ENCODE measurements around the gene RERE. TPM values are rescaled to one million over a fixed set of nuclear protein-coding genes. Genes with fewer than 3 reads are reported as not detected.
A peak's percentile ranks its signal among the peaks of the same experiment; 100 is the strongest.

The RERE gene
- total and polyA plus RNA-seq, 2 donors (not counting 3 experiments of a cell fraction or from before 2014, with no cell fraction given), result 14.1 to 113 TPM

DNA sequence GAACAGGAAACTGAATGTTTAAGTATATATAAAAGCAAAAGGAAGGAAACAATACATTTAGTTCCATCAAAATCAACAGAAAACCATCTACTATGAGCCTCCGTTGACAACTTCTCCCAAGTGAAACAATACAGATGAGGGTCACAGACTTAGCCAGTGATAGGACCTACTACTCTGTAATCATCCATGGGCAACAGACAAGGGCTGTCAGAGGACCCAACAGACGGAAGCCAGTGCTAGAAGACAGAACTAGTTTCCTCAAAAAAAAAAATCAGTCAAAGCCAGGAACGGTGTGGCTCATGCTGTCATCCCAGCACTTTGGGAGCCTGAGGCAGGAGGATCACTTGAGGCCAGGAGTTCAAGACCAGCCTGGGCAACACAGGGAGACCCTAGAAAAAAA is 20.6 kb downstream of the RERE start:
- H3K4me2 ChIP-seq (ENCODE audit: insufficient read depth, low read length), result no peak overlapping the region

More for the DNA sequence above, 20.6 kb downstream of the RERE start:
- TF ChIP-seq POLR2AphosphoS5 (IDR thresholded peaks at IDR 0.05; ENCODE audit: insufficient read depth, low read depth, low read length) (no peak), POLR2A (IDR thresholded peaks at IDR 0.05; ENCODE audit: low read depth, low read length) (no peak), CTCF (IDR thresholded peaks at IDR 0.05; ENCODE audit: extremely low read depth in 1 of 2, insufficient read depth in 1 of 2, low read depth in 1 of 2, low read length in 2 of 2) (no peak), MAX (IDR thresholded peaks at IDR 0.05; ENCODE audit: insufficient read depth, insufficient read length) (no peak), GATA2 (IDR thresholded peaks at IDR 0.05; ENCODE audit: insufficient read depth, insufficient read length, low read depth, low read length) (no peak), EZH2 (IDR thresholded peaks at IDR 0.05; ENCODE audit: borderline replicate concordance, low read depth, low read length, severe bottlenecking) (no peak), FOS (IDR thresholded peaks at IDR 0.05; ENCODE audit: borderline replicate concordance, insufficient read depth, low read length) (no peak), JUN (IDR thresholded peaks at IDR 0.05; ENCODE audit: borderline replicate concordance, insufficient read depth, insufficient read length, low read depth) (no peak), MYC (IDR thresholded peaks at IDR 0.05; ENCODE audit: low read depth, low read length) (no peak)
- BruUV-seq (replicated peaks), result no TSS peak
- Histone ChIP-seq H3K9me3 (replicated peaks; ENCODE audit: control insufficient read depth, insufficient read depth, low read length) (no peaks in the 10 kb centered on the region), H3K4me1 (ENCODE audit: control insufficient read depth, extremely low read depth, insufficient read depth, low read length) (no peaks in the 10 kb centered on the region), H3K36me3 (ENCODE audit: control insufficient read depth in 2 of 2, extremely low read depth in 1 of 2, insufficient read depth in 2 of 2, low read length in 2 of 2) (no peaks in the 10 kb centered on the region), H2AFZ (ENCODE audit: low read depth, low read length) (no peak overlapping the region), H3K27me3 (ENCODE audit: control insufficient read depth in 2 of 2, insufficient read depth in 2 of 2, low read length in 2 of 2) (no peaks in the 10 kb centered on the region), H3K9me1 (replicated peaks; ENCODE audit: control insufficient read depth, extremely low read depth, insufficient read depth, low read length) (no peaks in the 10 kb centered on the region), H3K27ac (ENCODE audit: insufficient read depth, low read depth, low read length) (no peak overlapping the region), H3K9ac (replicated peaks; ENCODE audit: extremely low read depth, insufficient read depth, low read length) (no peak overlapping the region), H3K79me2 (ENCODE audit: control insufficient read depth, insufficient read depth, low read length) (no peaks in the 10 kb centered on the region), H3K4me3 (replicated peaks in 1 of 3; ENCODE audit: insufficient read depth in 1 of 3, low read depth in 1 of 3, low read length in 3 of 3) (no peak overlapping the region), H4K20me1 (replicated peaks; ENCODE audit: control insufficient read depth, extremely low read depth, insufficient read depth, low read length) (no peaks in the 10 kb centered on the region)
- dilution Hi-C loops (cut with MboI; ENCODE audit: extremely low pct_ligation_motif_present, low sequenced_read_pairs), result no loop called here
- DNase-seq (ENCODE audit: low read depth, low spot score) (no peak), FAIRE-seq (peak; percentile 54)
- ChIA-PET CTCF (interaction anchor here (0.6 kb wide), 1 partner anchor 52 kb away, joined by 3 read pairs; no protein-coding TSS in a partner anchor), POLR2A (no interaction called here)
- intact Hi-C loops (cut with micrococcal nuclease), result no loop called here
